ENCODE measurements around the gene ZCCHC24. TPM values are rescaled to one million over a fixed set of nuclear protein-coding genes. Genes with fewer than 3 reads are reported as not detected.

Gene ZCCHC24
- total RNA-seq, 1 experiment from 2014 or later, result 6.0 TPM

- peaks cover 36% of the 10 kb centered on the region for H3K4me1 ChIP-seq (replicated peaks; ENCODE audit: insufficient read depth)
- POLR2A ChIA-PET (ENCODE audit: unreplicated experiment), result interaction anchor here (0.5 kb wide), 1 partner anchor 97 kb away, joined by 3 read pairs; no protein-coding TSS in a partner anchor
- H3K9me3 ChIP-seq (ENCODE audit: insufficient read depth, low read depth), result no peaks in the 10 kb centered on the region
- peak overlapping the region; percentile 100 for H3K4me2 ChIP-seq
- H3K4me3 ChIP-seq, result peak overlapping the region; percentile 81
- BruUV-seq (replicated peaks), result no TSS peak
- peak overlapping the region; percentile 82 for H2AFZ ChIP-seq
- no peaks in the 10 kb centered on the region for H3K36me3 ChIP-seq (ENCODE audit: low read depth)
- intact Hi-C loops (cut with micrococcal nuclease; ENCODE audit: unreplicated experiment), result loop anchor here (2.0 to 10.0 kb wide), 2 partner anchors 45 to 289 kb away; no protein-coding TSS in a partner anchor
- H4K20me1 ChIP-seq (ENCODE audit: insufficient read depth), result no peaks in the 10 kb centered on the region
- peaks cover 20% of the 10 kb centered on the region; the same call in 1 of the 2 replicates for H3F3A ChIP-seq (ENCODE audit: insufficient read depth, low read depth)
- peaks cover 17% of the 10 kb centered on the region for H3K79me2 ChIP-seq (ENCODE audit: low read depth)
- H3K9me2 ChIP-seq (ENCODE audit: insufficient read depth), result no peaks in the 10 kb centered on the region
- TF ChIP-seq CTCF (conservative IDR thresholded peaks at IDR 0.05) (no peak), EZH2 (IDR thresholded peaks at IDR 0.05; ENCODE audit: low read depth) (no peak)
- CTCF ChIA-PET, result interaction anchor here (0.6 kb wide), 1 partner anchor 699 kb away, joined by 3 read pairs; no protein-coding TSS in a partner anchor
- no peaks in the 10 kb centered on the region for H3K27me3 ChIP-seq (ENCODE audit: insufficient read depth, low read depth)
- no peak for DNase-seq
- no peak overlapping the region for H3K27ac ChIP-seq
Observed at GRCh38 chr10:79443338-79444198, 1.9 kb downstream of the ZCCHC24 start.

GRCh38 chr10:79442171-79443040 is 3.0 kb downstream of the ZCCHC24 start:
- CTCF ChIA-PET, result no interaction called here
- H3K9me3 ChIP-seq (ENCODE audit: insufficient read depth, low read depth), result no peaks in the 10 kb centered on the region
- no peaks in the 10 kb centered on the region for H3K36me3 ChIP-seq (ENCODE audit: low read depth)
- H4K20me1 ChIP-seq (ENCODE audit: insufficient read depth), result no peaks in the 10 kb centered on the region
- TF ChIP-seq CTCF (conservative IDR thresholded peaks at IDR 0.05) (no peak), EZH2 (IDR thresholded peaks at IDR 0.05; ENCODE audit: low read depth) (no peak)
- H3F3A ChIP-seq (ENCODE audit: insufficient read depth, low read depth), result peaks cover 13% of the 10 kb centered on the region; the same call in 1 of the 2 replicates
- POLR2A ChIA-PET (ENCODE audit: unreplicated experiment), result no interaction called here
- no peak overlapping the region for H2AFZ ChIP-seq
- H3K4me3 ChIP-seq, result no peak overlapping the region
- BruUV-seq (replicated peaks), result no TSS peak
- peaks cover 20% of the 10 kb centered on the region for H3K79me2 ChIP-seq (ENCODE audit: low read depth)
- H3K27me3 ChIP-seq (ENCODE audit: insufficient read depth, low read depth), result no peaks in the 10 kb centered on the region
- H3K9me2 ChIP-seq (ENCODE audit: insufficient read depth), result no peaks in the 10 kb centered on the region
- intact Hi-C loops (cut with micrococcal nuclease; ENCODE audit: unreplicated experiment), result loop anchor here (10.0 kb wide), 1 partner anchor 288 kb away; no protein-coding TSS in a partner anchor
- no peak overlapping the region for H3K27ac ChIP-seq
- DNase-seq, result no peak
- no peak overlapping the region for H3K4me2 ChIP-seq
- peaks cover 45% of the 10 kb centered on the region for H3K4me1 ChIP-seq (replicated peaks; ENCODE audit: insufficient read depth)

- no TSS peak for BruUV-seq (replicated peaks)
- Histone ChIP-seq H3F3A (ENCODE audit: insufficient read depth, low read depth) (peaks cover 7% of the 10 kb centered on the region; the same call in 1 of the 2 replicates), H3K9me2 (ENCODE audit: insufficient read depth) (no peaks in the 10 kb centered on the region), H3K36me3 (ENCODE audit: low read depth) (no peaks in the 10 kb centered on the region), H3K4me2 (no peak overlapping the region), H3K9me3 (ENCODE audit: insufficient read depth, low read depth) (no peaks in the 10 kb centered on the region), H3K4me3 (no peak overlapping the region), H3K79me2 (ENCODE audit: low read depth) (peaks cover 21% of the 10 kb centered on the region), H3K27me3 (ENCODE audit: insufficient read depth, low read depth) (no peaks in the 10 kb centered on the region), H4K20me1 (ENCODE audit: insufficient read depth) (no peaks in the 10 kb centered on the region), H2AFZ (no peak overlapping the region), H3K27ac (no peak overlapping the region), H3K4me1 (replicated peaks; ENCODE audit: insufficient read depth) (peaks cover 54% of the 10 kb centered on the region)
- no peak for DNase-seq
- no peak for TF ChIP-seq EZH2 (IDR thresholded peaks at IDR 0.05; ENCODE audit: low read depth)
- TF ChIP-seq CTCF (conservative IDR thresholded peaks at IDR 0.05), result no peak
- CTCF ChIA-PET, result no interaction called here
- POLR2A ChIA-PET (ENCODE audit: unreplicated experiment), result no interaction called here
- intact Hi-C loops (cut with micrococcal nuclease; ENCODE audit: unreplicated experiment), result loop anchor here (10.0 kb wide), 1 partner anchor 287 kb away; no protein-coding TSS in a partner anchor
Observed at GRCh38 chr10:79441433-79441832, 4.0 kb downstream of the ZCCHC24 start.

Data from PC-9 (cell line).